Stimulated activated CD8-positive, alpha-beta memory T cell treated with anti-CD3 and anti-CD28 coated beads, Interleukin-4, amount 100 ng/mL, for 4 hours (primary cell): Measurements from ENCODE around the gene KCNQ2.
A peak's percentile ranks its signal among the peaks of the same experiment; 100 is the strongest.

Experiments used
- DNase-seq, 2 donors: peaks; one replicate each; pipeline ENCODE4 v3.0.0-alpha.2; 2020; ENCODE audit warnings: low read depth in 2 of 2, low spot score in 1 of 2

KCNQ2 gene

GRCh38 chr20:63435552-63435951 lies 36.9 kb downstream of the KCNQ2 start:
- DNase-seq, result no peak

GRCh38 chr20:63434599-63435378 lies 37.7 kb downstream of the KCNQ2 start:
- peak; percentile 47 to 50 for DNase-seq

GRCh38 chr20:63433756-63434531 lies 38.5 kb downstream of the KCNQ2 start:
- no peak for DNase-seq

GRCh38 chr20:63433351-63433750 lies 39.1 kb downstream of the KCNQ2 start:
- no peak for DNase-seq

- DNase-seq, result no peak
Measured at GRCh38 chr20:63432577-63433325, 39.7 kb downstream of the KCNQ2 start.

- DNase-seq, result no peak
Measured at GRCh38 chr20:63431944-63432343, 40.5 kb downstream of the KCNQ2 start.

GRCh38 chr20:63430891-63431290 lies 41.6 kb downstream of the KCNQ2 start:
- no peak for DNase-seq

- no peak for DNase-seq
Measured at GRCh38 chr20:63429992-63430391, 42.5 kb downstream of the KCNQ2 start.

GRCh38 chr20:63428906-63429575 lies 43.4 kb downstream of the KCNQ2 start:
- no peak for DNase-seq

GRCh38 chr20:63427724-63428330 lies 44.6 kb downstream of the KCNQ2 start:
- no peak for DNase-seq

- DNase-seq, result no peak
Measured at GRCh38 chr20:63427206-63427605, 45.2 kb downstream of the KCNQ2 start.

GRCh38 chr20:63425846-63426485 lies 46.5 kb downstream of the KCNQ2 start:
- no peak for DNase-seq

GRCh38 chr20:63424613-63425012 lies 47.8 kb downstream of the KCNQ2 start:
- no peak for DNase-seq

GRCh38 chr20:63423751-63424150 lies 48.7 kb downstream of the KCNQ2 start:
- DNase-seq, result no peak

- no peak for DNase-seq
Measured at GRCh38 chr20:63422653-63423052, 49.8 kb downstream of the KCNQ2 start.

- no peak for DNase-seq
Measured at GRCh38 chr20:63421913-63422312, 50.5 kb downstream of the KCNQ2 start.

GRCh38 chr20:63421094-63421692 lies 51.3 kb downstream of the KCNQ2 start:
- DNase-seq, result no peak

GRCh38 chr20:63420359-63421093 lies 51.9 kb downstream of the KCNQ2 start:
- no peak for DNase-seq

GRCh38 chr20:63419299-63419698 lies 53.2 kb downstream of the KCNQ2 start:
- DNase-seq, result no peak
